ENCODE results near the gene CCDC117. TPM values are rescaled to one million over a fixed set of nuclear protein-coding genes. Genes with fewer than 3 reads are reported as not detected.
"Not testable (repeated sequence)": the region's sequence is repeated elsewhere in the genome, so short reads cannot be mapped to it uniquely, and the experiment has no call there.

The CCDC117 gene
- total and polyA plus RNA-seq, 5 donors from 2014 or later, result 14.7 to 25.2 (median 16.1) TPM

DNA sequence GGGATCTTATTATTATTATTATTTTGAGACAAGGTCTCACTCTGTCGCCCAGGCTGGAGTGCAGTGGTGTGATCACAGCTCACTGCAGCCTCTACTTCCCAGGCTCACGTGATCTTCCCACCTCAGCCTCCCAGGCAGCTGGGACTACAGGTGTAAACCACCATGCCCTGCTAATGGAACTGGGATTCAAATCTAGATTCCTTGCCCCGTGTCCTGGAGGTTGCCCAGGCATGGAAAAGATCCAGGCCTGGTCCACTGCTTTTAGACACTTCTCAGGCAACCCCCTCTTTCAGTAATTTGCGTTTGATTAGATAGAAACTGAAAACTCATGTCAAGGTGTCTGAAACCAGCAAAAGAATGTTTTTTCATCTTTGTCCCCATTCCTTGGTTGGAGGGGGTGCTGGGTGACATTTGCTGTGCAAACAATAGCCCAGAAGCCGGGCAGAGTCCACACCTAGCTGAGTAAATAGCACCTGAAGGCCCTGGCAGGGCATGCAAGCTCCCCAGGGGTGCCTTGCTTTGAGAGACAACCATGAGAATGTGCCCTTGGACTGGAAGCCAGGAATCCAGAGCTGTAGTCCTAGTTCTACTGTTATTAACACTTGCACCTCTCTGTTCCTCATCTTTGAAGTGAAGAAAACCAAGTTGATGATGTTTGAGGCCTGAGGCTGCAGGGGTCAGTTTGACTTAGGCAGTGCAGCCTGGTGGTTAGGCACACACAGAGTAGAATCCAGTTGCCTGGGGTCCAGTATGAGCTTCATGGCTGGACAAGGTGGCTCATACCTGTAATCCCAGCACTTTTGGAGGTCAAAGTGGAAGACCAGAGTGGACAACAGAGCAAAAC lies 47.0 kb downstream of the CCDC117 start:
- H3K27ac ChIP-seq (ENCODE audit: insufficient read depth, low read length, poor library complexity, severe bottlenecking), result no peak overlapping the region
- no peaks in the 10 kb centered on the region for H3K36me3 ChIP-seq (ENCODE audit: control insufficient read depth, insufficient read depth, low read length)
- peaks cover 6% of the 10 kb centered on the region for H3K36me3 Mint-ChIP-seq
- H3K4me3 ChIP-seq (ENCODE audit: low read depth, low read length), result no peak overlapping the region
- ATAC-seq (ENCODE audit: low read depth in 2 of 2) (no peak), DNase-seq (no peak)
- H3K27ac Mint-ChIP-seq, result peak overlapping the region in 1 of 3 donors; percentile 69
- peaks cover 30% of the 10 kb centered on the region for H3K4me1 ChIP-seq (ENCODE audit: control insufficient read depth, insufficient read depth, low read length, poor library complexity, severe bottlenecking)
- no peaks in the 10 kb centered on the region for H3K9me3 Mint-ChIP-seq
- no peaks in the 10 kb centered on the region for H3K9me3 ChIP-seq (ENCODE audit: control insufficient read depth in 2 of 2, low read length in 2 of 2)
- peaks cover 10 to 36% (median 27%) of the 10 kb centered on the region in 4 donors for H3K4me1 Mint-ChIP-seq
- H3K4me3 Mint-ChIP-seq, result no peak overlapping the region
- no peaks in the 10 kb centered on the region for H3K27me3 ChIP-seq (ENCODE audit: control insufficient read depth, insufficient read depth, low read length)
- no peaks in the 10 kb centered on the region for H3K27me3 Mint-ChIP-seq

GRCh38 chr22:28820885-28821284 lies 48.4 kb downstream of the CCDC117 start:
- H3K4me3 Mint-ChIP-seq, result no peak overlapping the region
- H3K36me3 Mint-ChIP-seq, result no peaks in the 10 kb centered on the region
- H3K27ac Mint-ChIP-seq, result peak overlapping the region in 1 of 3 donors; percentile 96
- Histone ChIP-seq H3K4me3 (ENCODE audit: low read depth, low read length) (no peak overlapping the region), H3K27ac (ENCODE audit: insufficient read depth, low read length, poor library complexity, severe bottlenecking) (no peak overlapping the region), H3K4me1 (ENCODE audit: control insufficient read depth, insufficient read depth, low read length, poor library complexity, severe bottlenecking) (peaks cover 30% of the 10 kb centered on the region), H3K36me3 (ENCODE audit: control insufficient read depth, insufficient read depth, low read length) (no peaks in the 10 kb centered on the region), H3K9me3 (ENCODE audit: control insufficient read depth in 2 of 2, low read length in 2 of 2) (no peaks in the 10 kb centered on the region), H3K27me3 (ENCODE audit: control insufficient read depth, insufficient read depth, low read length) (no peaks in the 10 kb centered on the region)
- H3K4me1 Mint-ChIP-seq, result peaks cover 6 to 30% (median 20%) of the 10 kb centered on the region in 4 donors
- DNase-seq (no peak), ATAC-seq (ENCODE audit: low read depth in 2 of 2) (no peak)
- no peaks in the 10 kb centered on the region for H3K9me3 Mint-ChIP-seq
- no peaks in the 10 kb centered on the region for H3K27me3 Mint-ChIP-seq

DNA sequence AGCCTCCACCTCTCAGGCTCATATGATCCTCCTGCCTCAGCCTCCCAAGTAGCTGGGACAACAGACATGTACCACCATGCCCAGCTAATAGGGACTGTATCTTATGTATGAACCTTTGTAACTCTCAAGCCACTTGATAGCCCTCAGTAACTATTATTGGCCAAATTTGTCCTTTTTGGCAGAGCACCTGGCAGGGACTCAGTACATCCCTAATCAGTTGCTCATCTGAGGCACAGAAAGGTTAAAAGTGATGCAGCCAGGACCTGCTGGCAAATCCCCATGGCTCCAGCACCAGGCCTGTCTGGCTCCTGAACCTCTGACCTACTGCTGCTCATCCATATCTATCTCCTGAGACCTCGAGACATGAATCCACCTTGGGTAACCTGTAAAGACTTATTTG lies 49.0 kb downstream of the CCDC117 start:
- ATAC-seq (ENCODE audit: low read depth in 2 of 2), result no peak
- H3K9me3 Mint-ChIP-seq, result no peaks in the 10 kb centered on the region
- peaks cover 30% of the 10 kb centered on the region for H3K4me1 ChIP-seq (ENCODE audit: control insufficient read depth, insufficient read depth, low read length, poor library complexity, severe bottlenecking)

DNA sequence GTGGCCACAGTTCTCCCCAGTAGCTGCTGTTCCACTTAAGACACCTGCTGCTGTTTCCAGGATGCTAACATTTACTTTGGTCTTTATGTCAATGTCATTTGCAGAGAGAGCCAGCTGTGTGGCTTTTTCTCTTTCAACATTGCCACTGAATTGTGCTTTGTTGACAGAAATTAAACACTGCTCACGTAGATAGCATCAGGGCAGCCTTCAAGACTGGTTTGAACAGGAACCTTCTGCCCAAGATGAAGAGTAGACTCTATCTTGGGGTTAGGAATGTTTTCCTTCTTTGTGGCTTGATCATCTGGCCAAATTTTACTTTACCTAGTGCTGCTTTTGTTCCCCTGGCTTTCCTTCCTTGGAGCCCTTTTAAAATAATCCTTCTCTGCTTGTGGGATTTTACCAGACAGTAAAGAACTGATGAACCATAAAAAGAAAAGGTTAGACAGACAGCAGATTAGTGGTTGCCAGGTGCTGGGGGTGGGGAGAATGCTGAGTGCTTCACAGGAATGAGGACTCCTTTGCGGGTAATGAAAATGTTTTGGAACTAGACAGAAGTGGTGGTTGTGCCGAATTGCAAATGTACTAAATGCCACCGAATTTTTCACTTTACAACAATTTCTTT lies 50.5 kb downstream of the CCDC117 start:
- Mint-ChIP-seq H3K4me3 (peak overlapping the region in 3 of 4 donors; percentile 47 to 69 (median 57)), H3K27ac (peak overlapping the region; percentile 77 to 96 (median 85)), H3K4me1 (peaks cover 3 to 29% (median 19%) of the 10 kb centered on the region in 4 donors), H3K36me3 (peaks cover 3% of the 10 kb centered on the region), H3K9me3 (peaks cover 0 to 1% (median 0%) of the 10 kb centered on the region in 7 donors), H3K27me3 (no peaks in the 10 kb centered on the region)
- Histone ChIP-seq H3K4me1 (ENCODE audit: control insufficient read depth, insufficient read depth, low read length, poor library complexity, severe bottlenecking) (peaks cover 29% of the 10 kb centered on the region), H3K27ac (ENCODE audit: insufficient read depth, low read length, poor library complexity, severe bottlenecking) (peak overlapping the region; percentile 53), H3K4me3 (ENCODE audit: low read depth, low read length) (peak overlapping the region; percentile 26), H3K36me3 (ENCODE audit: control insufficient read depth, insufficient read depth, low read length) (no peaks in the 10 kb centered on the region), H3K27me3 (ENCODE audit: control insufficient read depth, insufficient read depth, low read length) (no peaks in the 10 kb centered on the region), H3K9me3 (ENCODE audit: control insufficient read depth in 2 of 2, low read length in 2 of 2) (no peaks in the 10 kb centered on the region)
- peak; percentile 53 to 59 for ATAC-seq (ENCODE audit: low read depth in 2 of 2)
- peak in 2 of 3 donors; percentile 67 to 81 for DNase-seq

More for the DNA sequence above, 49.0 kb downstream of the CCDC117 start:
- Histone ChIP-seq H3K36me3 (ENCODE audit: control insufficient read depth, insufficient read depth, low read length) (no peaks in the 10 kb centered on the region), H3K27ac (ENCODE audit: insufficient read depth, low read length, poor library complexity, severe bottlenecking) (no peak overlapping the region), H3K9me3 (ENCODE audit: control insufficient read depth in 2 of 2, low read length in 2 of 2) (no peaks in the 10 kb centered on the region), H3K27me3 (ENCODE audit: control insufficient read depth, insufficient read depth, low read length) (no peaks in the 10 kb centered on the region), H3K4me3 (ENCODE audit: low read depth, low read length) (no peak overlapping the region)
- Mint-ChIP-seq H3K27me3 (no peaks in the 10 kb centered on the region), H3K4me1 (peaks cover 6 to 30% (median 20%) of the 10 kb centered on the region in 4 donors), H3K4me3 (no peak overlapping the region), H3K27ac (peak overlapping the region in 2 of 3 donors; percentile 65 to 96), H3K36me3 (no peaks in the 10 kb centered on the region)
- no peak for DNase-seq

GRCh38 chr22:28824455-28824854 lies 52.0 kb downstream of the CCDC117 start:
- not testable (repeated sequence) for H3K9me3 Mint-ChIP-seq; H3K27me3 ChIP-seq (ENCODE audit: control insufficient read depth, insufficient read depth, low read length); ATAC-seq (ENCODE audit: low read depth in 2 of 2); H3K4me3 ChIP-seq (ENCODE audit: low read depth, low read length); H3K27me3 Mint-ChIP-seq; H3K9me3 ChIP-seq (ENCODE audit: control insufficient read depth in 2 of 2, low read length in 2 of 2); H3K27ac ChIP-seq (ENCODE audit: insufficient read depth, low read length, poor library complexity, severe bottlenecking); DNase-seq; H3K36me3 Mint-ChIP-seq; H3K36me3 ChIP-seq (ENCODE audit: control insufficient read depth, insufficient read depth, low read length); H3K4me3 Mint-ChIP-seq
- H3K4me1 ChIP-seq (ENCODE audit: control insufficient read depth, insufficient read depth, low read length, poor library complexity, severe bottlenecking), result peaks cover 24% of the 10 kb centered on the region
- H3K27ac Mint-ChIP-seq, result peak overlapping the region in 1 of 3 donors; percentile 52
- peaks cover 6 to 25% (median 20%) of the 10 kb centered on the region in 4 donors for H3K4me1 Mint-ChIP-seq

- H3K4me3 Mint-ChIP-seq; H3K9me3 Mint-ChIP-seq; H3K27me3 ChIP-seq (ENCODE audit: control insufficient read depth, insufficient read depth, low read length); H3K27ac ChIP-seq (ENCODE audit: insufficient read depth, low read length, poor library complexity, severe bottlenecking); H3K9me3 ChIP-seq (ENCODE audit: control insufficient read depth in 2 of 2, low read length in 2 of 2); H3K27ac Mint-ChIP-seq; ATAC-seq (ENCODE audit: low read depth in 2 of 2); DNase-seq; H3K36me3 ChIP-seq (ENCODE audit: control insufficient read depth, insufficient read depth, low read length); H3K4me3 ChIP-seq (ENCODE audit: low read depth, low read length); H3K27me3 Mint-ChIP-seq; H3K36me3 Mint-ChIP-seq: not testable (repeated sequence)
- H3K4me1 ChIP-seq (ENCODE audit: control insufficient read depth, insufficient read depth, low read length, poor library complexity, severe bottlenecking), result peaks cover 26% of the 10 kb centered on the region
- H3K4me1 Mint-ChIP-seq, result peaks cover 9 to 28% (median 23%) of the 10 kb centered on the region in 4 donors
Observed at GRCh38 chr22:28826430-28826829, 53.9 kb downstream of the CCDC117 start.

- no peaks in the 10 kb centered on the region for H3K27me3 Mint-ChIP-seq
- Histone ChIP-seq H3K4me3 (ENCODE audit: low read depth, low read length) (no peak overlapping the region), H3K4me1 (ENCODE audit: control insufficient read depth, insufficient read depth, low read length, poor library complexity, severe bottlenecking) (peaks cover 23% of the 10 kb centered on the region), H3K36me3 (ENCODE audit: control insufficient read depth, insufficient read depth, low read length) (no peaks in the 10 kb centered on the region), H3K27me3 (ENCODE audit: control insufficient read depth, insufficient read depth, low read length) (no peaks in the 10 kb centered on the region), H3K9me3 (ENCODE audit: control insufficient read depth in 2 of 2, low read length in 2 of 2) (no peaks in the 10 kb centered on the region), H3K27ac (ENCODE audit: insufficient read depth, low read length, poor library complexity, severe bottlenecking) (no peak overlapping the region)
- H3K36me3 Mint-ChIP-seq, result peaks cover 3% of the 10 kb centered on the region
- H3K27ac Mint-ChIP-seq, result no peak overlapping the region
- H3K4me1 Mint-ChIP-seq, result peaks cover 9 to 28% (median 23%) of the 10 kb centered on the region in 4 donors
- no peak overlapping the region for H3K4me3 Mint-ChIP-seq
- H3K9me3 Mint-ChIP-seq, result peaks cover 0 to 1% (median 0%) of the 10 kb centered on the region in 7 donors
- no peak for DNase-seq
- ATAC-seq (ENCODE audit: low read depth in 2 of 2), result no peak
Observed at GRCh38 chr22:28826921-28827320, 54.4 kb downstream of the CCDC117 start.
